HT-29 (cell line): ENCODE measurements around the gene FAM177A1. TPM values are rescaled to one million over a fixed set of nuclear protein-coding genes. Genes with fewer than 3 reads are reported as not detected.
A peak's percentile ranks its signal among the peaks of the same experiment; 100 is the strongest.
"Not testable (repeated sequence)": the region's sequence is repeated elsewhere in the genome, so short reads cannot be mapped to it uniquely, and the experiment has no call there.

Source experiments
- DNase-seq: peaks from one replicate; pipeline ENCODE4 v3.0.0-alpha.2; 2015; ENCODE audit warnings: low spot score
- total RNA-seq: library from RNA; depleted of rRNA; stranded (reverse); fragments of >200 nt; shearing (Covaris generic); gene quantifications from 2 replicates; pipeline ENCODE4 v1.2.3, GENCODE V29; 2014

Gene FAM177A1
- total RNA-seq, 1 experiment from 2014 or later, result 34.8 TPM

DNA sequence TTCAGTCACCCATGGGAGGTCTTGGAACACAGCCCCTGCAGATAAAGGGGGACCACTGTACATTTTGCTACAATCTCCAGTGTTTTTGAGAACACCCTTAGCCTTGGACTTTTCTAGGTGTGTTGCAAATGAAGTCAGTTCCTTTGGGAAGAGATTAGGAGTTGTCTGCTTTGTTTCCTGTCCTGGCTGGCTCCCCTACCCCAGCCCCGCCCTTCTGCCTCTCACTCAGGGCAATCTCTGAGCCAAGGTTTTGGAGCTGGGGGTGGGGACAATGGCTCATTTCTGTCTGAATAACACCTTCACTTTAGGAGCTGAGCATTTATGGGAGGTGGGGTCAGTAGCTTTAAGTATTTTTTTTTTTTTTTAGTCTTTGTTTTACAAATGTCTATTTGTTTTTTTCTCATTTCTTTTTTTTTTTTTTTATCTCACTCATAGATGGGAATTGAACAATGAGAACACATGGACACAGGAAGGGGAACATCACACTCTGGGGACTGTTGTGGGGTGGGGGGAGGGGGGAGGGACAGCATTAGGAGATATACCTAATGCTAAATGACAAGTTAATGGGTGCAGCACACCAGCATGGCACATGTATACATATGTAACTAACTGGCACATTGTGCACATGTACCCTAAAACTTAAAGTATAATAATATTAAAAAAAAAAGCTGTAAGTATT lies 15.2 kb downstream of the FAM177A1 start:
- not testable (repeated sequence) for DNase-seq

DNA sequence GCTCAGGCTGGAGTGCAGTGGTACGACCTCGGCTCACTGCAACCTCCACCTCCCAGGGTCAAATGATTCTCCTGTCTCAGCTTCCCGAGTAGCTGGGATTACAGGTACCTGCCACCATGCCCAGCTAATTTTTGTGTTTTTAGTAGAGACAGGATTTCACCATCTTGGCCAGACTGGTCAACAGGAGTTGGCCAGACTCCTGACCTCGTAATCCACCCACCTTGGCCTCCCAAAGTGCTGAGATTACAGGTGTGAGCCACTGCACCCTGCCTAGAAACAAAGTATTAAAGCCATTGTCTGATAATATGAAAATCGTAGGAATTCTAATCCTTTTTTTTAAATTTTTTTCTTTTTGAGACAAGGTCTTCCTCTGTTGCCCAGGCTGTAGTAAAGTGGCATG lies 19.7 kb downstream of the FAM177A1 start:
- DNase-seq, result not testable (repeated sequence)

DNA sequence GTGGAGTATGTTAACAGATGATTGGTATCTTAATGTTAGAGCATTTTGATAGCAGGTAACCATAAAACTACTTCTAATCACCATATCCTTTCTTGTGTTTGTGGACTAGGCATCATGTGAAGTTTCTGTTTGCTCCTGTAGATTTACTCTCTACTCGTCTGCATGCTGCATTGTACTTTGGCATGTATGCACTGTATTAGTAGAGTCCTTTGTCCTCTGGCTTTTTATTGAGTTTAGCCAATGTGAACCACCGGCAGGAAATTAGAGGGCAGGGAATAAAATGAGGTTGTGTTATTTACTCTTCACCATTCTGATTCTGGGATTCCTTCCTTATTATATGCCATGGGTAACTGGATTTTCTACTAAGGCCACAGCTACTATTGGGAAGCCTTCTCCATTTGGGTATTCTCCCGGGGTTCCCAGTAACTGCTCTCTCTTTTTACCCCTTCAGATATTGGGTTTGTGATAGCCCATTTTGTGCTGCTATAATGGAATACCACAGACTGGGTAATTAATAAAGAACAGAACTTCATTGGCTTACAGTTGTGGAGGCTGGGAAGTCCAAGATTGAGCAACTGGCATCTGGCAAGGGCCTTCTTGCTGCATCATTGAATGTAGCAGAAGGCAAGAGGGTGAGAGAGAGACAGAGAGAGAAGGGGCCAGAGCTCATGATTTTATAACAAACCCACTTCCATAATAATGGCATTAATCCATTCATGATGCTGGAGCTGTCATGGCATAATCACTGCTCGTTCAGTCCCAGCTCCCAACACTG lies 22.4 kb downstream of the FAM177A1 start:
- no peak for DNase-seq

DNA sequence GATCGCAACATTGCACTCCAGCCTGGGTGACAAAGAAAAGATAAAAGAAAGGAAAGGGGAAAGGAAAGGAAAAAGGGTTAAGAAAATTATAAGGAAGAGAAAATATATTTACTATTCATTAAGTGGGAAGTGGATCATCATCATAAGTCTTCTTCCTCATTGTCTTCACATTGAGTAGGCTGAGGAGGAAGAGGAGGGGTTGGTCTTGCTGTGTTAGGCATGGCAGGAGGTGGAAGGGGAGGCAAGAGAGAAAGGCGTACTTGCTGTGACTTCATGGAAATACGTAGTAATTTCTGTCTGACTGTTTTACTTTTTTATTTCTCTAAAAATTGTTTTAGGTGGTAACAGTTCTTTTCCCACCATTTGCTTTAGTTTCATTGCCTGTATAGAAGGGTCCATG lies 26.2 kb downstream of the FAM177A1 start:
- DNase-seq, result no peak

DNA sequence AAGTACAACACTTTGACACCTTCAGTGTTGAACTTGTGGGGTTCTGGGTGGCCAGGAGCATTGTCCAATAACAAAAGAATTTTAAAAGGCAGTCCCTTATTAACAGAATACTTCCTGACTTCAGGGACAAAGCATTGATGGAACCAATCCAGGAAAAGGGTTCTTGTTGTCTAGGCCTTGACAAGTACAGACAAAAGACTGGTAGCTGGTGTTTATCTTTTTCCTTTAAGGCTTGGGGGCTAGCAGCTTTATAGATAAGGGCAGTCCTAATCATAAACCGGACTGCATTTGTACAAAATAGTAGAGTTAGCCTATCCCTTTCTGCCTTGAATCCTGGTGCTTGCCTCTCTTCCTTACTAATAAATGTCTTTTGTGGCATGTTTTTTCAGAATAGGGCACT lies 27.4 kb downstream of the FAM177A1 start:
- DNase-seq, result no peak

DNA sequence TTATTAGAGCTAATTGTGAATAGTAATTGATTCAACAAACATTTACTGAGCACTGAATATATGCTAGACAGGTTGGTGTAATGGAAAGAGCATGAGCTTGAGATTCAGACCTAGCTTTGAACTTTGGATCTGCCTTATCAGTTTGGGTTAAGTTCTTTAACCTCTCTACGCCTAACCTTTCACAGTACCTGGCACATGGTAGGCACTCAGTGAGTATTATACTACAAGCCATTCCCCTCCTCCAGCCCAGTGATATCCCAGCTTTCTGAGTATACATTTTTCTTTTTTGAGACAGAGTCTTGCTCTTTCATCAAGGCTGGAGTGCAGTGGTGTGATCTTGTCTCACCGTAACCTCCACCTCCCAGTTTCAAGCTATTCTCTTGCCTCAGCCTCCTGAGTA lies 32.0 kb downstream of the FAM177A1 start:
- DNase-seq, result no peak

DNA sequence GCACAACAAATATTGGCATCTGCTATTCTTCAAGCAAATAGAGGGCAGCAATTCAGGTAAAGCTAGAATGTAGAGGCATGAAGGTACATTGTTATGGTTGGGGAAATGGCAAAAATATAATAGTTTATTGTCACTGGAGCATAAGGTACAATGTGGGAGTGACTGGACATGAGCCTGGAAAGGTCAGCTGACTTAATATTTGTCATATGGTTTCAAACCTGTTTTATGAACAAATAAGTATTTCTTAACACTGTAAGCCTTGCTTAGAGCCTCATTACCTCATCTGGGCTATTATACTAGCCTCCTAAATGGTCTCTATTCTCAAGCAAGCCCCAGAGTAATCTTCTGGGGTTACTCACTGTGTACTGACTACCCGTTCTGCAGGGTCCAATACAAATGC lies 33.7 kb downstream of the FAM177A1 start:
- DNase-seq, result no peak

DNA sequence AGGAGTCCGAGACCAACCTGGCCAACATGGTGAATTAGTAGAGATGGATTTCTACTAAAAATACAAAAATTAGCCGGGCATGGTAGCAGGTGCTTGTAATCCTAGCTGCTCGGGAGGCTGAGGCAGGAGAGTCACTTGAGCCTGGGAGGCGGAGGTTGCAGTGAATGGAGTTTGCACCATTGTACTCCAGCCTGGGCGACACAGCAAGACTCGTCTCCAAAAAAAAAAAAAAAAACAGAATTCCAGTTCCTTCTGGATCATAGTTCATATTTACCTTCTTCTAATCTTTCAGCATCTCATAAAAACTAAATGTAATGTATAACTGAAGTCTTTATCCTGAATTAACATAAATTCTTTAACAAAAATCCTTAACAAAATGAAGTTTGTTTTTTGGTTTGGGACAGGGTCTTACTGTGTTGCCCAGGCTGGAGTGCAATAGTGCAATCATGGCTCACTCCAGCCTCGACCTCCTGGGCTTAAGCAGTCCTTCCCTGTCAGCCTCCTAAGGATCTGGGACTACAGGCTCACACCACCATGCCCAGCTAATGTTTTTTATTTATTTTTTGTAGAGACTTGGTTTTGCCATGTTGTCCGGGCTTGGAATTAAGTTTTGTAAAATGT lies 37.6 kb downstream of the FAM177A1 start:
- no peak for DNase-seq

DNA sequence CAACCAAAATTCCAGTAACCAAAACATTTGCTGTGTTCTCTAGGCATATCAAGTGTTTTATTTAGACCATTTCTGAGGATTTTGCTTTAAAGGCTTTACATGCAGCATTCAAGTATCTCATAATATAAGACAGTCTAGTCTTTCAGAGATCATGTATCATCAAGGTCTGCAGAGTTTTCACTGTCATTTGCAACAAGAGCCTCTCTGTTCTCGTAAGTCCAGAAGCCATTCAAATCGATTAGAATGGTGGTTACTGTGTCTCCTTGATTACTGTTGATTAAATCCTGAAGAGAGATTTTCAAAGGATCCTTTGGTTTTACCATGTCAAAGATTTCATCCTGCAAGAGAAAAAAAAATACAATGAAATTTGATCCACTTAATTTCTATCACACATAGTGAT lies 39.4 kb downstream of the FAM177A1 start:
- DNase-seq, result no peak

DNA sequence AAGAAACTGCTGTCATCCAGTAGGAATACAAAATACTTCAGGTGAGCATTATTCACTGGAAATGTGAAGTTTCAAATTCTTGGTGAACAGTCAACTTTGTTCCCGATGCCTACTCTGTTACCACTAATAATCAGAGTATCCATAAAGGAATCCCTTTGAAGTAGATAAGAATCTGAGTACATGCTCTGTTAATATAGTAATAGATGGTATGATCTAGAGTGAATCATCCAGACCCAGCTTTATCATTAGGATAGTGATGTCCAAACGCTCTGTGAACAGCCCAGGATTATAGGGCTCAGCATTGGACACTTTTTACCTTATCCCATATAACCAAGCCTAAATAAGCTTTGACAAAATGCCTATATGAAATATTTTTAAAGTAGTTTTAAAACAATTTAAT lies 42.4 kb downstream of the FAM177A1 start:
- no peak for DNase-seq

DNA sequence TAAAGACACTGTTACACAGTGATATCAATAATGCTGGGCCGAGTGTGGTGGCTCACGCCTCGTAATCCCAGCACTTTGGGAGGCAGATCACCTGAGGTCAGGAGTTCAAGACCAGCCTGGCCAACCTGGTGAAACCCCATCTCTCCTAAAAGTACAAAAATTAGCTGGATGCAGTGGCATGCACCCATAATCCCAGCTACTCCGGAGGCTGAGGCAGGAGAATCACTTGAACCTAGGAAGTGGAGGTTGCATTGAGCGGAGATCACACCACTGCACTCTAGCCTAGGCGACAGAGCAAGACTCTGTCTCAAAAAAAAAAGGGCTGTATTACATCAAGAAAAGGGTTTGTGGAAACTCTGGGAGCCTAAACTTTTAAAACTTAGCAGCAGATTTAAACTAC lies 48.6 kb downstream of the FAM177A1 start:
- DNase-seq, result not testable (repeated sequence)

DNA sequence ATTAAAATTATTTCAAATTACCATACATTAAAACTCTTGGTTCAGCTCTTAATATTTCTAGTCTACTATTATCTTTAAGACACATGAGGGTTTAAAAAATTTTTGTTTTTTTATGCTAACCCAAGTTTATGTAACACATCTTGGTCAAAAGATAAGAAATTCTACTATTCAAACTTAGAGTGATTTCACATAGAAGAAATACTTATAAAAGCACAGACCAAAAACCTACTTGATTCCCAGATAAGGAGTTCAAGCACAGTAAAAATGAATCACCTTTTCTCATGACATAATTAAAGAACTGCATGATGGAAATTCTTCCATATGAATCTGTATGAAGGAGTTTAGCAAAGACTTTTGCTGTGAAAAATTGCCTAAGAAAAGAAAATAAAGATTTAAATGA lies 61.8 kb downstream of the FAM177A1 start:
- no peak for DNase-seq

DNA sequence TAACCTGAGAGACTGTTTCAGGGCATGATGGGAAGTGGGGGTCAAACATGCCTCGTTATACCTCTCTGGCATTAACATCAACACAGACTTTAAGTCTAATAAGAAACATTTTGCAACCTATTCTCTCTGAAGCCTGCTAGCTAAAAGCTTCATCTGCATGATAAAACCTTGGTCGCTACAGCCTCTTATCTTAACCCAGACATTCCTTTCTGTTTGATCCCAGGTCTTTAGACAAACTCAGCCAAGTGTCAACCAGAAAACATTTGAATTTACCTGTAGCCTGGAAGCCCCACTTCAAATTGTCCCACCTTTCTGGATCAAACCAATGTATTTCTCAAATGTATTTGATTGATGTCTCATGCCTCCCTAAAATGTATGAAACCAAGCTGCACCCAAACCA lies 66.6 kb downstream of the FAM177A1 start:
- no peak for DNase-seq

DNA sequence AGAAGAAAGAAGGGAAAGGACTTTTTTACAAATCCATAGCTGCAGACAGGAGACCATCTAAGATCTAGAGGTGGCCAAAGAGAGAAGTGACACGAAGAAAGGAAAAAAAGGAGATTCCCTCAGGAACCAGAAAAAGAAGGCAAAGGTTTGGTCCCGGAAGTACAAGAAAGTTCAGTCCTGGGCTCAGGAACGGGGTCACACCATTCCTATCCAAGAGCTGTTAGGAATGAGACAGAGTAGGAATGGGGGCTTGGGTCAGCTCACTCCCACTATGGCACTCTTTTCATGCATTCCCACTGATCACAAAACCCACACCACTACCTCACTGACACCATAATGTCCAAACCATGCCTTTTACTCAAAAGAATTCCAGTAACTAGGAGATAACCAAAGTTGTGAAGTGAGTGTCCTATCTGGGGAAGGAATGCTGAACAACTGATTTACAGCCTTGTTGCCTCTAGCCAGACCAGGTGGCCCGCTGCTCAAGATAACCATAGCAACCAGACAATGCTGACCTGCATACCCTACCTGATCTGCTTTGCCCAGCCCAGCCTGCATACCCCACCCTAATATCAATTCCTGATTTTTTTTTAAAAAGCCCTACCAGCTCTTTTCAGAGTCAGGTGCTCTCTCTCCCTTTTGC lies 67.4 kb downstream of the FAM177A1 start:
- DNase-seq, result no peak

DNA sequence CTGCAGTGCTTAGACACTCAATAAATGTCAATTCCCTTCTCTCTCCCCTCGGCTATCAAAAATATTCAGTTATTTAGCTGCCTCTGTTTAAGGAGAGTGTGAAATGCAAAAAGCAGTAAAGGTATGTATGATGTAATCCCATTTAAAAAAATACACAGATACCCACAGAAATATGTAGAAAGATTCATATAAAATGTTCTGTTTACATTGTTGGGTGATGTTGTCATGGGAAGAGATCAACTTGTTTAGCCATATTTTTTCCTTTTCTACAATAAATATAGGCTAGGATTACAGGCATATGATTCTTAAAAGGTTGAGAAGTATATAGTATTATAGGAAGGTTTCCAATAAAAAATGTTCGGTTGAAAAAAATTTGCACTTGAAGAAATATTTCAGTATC lies 68.0 kb downstream of the FAM177A1 start:
- no peak for DNase-seq

DNA sequence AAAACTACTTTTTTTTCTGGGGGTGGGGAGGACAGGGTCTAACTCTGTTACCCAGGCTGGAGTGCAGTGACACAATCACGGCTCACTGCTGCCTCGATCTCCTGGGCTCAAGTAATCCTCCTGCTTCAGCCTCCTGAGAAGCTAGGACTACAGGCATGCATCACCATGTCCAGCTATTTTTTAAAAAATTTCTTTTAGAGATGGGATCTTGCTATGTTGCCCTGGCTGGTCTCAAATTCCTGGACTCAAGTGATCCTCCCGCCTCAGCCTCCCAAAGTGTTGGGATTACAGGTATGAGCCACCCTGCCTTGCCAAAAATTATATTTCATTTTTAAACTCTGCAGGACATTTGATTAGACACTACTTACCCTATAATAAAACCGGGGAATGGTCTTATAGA lies 70.2 kb downstream of the FAM177A1 start:
- no peak for DNase-seq

DNA sequence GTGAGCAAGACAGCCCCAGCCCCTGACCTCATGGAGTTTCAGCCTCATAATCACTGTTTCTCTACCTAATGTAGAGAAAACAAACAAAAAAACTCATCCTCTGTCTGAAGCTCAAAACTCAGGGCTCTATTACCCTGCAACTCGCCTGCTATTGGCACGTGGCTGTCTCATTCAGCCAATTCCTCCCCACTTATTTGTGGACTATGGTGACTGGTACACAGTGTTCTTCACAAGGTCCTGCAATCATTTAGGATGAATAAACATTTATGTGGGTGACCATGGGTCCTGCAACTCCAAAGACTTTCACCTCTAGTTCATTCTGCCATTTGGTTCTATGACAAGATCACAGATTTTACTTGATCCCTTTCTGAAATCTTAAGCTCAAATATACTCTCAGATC lies 71.0 kb downstream of the FAM177A1 start:
- DNase-seq, result no peak

DNA sequence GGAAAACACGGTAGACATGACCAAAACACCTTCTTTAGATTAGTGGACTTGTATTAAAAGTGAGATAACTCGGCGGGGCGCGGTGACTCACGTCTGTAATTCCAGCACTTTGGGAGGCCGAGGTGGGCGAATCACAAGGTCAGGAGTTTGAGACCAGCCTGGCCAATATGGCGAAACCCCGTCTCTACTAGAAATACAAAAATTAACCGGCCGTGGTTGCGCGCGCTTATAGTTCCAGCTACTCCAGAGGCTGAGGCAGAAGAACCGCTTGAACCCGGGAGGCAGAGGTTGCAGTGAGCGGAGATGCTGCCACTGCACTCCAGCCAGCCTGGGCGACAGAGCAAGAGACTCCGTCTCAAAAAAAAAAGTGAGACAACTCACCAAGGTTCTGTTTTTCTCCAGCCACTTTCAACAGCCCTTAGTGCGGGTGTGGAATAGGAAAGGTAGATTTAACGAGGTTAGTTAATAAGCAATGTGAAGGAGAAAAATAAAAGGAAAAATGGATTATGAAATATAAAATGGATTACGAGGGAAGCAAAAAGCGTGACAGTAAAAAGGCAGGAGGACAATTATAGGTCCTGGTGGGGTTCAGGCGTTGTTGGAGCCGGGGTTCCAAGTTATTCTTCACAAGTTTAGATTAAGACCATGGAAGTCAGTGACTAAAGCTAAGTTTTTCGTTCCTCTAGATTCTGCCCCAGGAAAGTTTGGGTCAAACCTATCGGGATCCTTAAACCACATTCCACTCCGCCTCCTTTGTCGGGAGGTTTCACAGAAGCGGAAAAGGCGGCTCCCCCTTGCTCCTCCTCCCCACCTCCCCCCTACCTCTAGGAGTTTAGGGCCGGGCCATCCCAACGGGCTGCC lies 75.2 kb downstream of the FAM177A1 start:
- DNase-seq, result no peak

DNA sequence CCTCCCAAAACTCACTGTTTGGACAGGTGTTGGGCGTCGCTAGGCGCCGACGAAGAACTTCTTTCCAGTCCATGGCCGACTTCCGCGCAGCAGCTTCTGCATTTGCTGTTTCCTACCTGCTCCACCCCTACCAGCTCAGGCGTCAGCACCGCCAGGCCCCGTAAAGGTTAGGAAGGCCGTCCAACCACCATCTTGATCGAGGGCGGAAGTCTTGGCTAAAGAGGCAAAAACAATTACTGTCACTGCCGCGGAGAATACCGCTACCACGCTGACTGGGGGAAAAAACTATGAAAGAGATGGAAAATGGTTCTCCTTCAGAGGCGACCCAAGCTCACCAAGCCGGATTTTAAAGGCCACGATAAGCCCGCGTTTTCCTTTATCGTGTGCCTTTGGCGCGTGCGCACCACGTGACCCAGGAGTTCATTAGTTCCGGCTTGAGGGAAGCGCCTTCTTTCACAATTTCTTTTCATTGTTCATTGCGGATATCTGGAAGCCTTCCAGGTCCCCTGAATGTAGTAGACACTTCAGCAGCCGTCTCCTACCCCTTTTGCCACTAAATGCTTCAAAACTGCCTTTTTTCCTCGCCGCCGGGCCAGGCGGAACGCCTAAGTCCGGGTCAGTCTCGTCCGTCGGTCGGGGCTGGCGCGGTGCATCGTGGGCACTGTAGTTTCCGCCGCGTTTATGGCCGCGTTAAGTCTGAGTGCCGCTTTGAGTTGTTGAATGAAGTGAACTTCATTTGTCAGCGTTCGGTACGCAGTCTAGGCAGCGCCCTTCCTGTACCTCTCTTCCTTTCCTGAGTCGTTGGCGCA lies 76.0 kb downstream of the FAM177A1 start, which contains the start of the genes PPP2R3C and PRORP:
Gene PPP2R3C (minus strand): TSS at position 104 of the 809 bp plus-strand sequence. CDS start 31 bp downstream, at position 73.
Gene PRORP (plus strand): TSS at position 666 of the 809 bp plus-strand sequence. CDS start 694 bp downstream, outside the sequence.
- DNase-seq, result peak; percentile 91

DNA sequence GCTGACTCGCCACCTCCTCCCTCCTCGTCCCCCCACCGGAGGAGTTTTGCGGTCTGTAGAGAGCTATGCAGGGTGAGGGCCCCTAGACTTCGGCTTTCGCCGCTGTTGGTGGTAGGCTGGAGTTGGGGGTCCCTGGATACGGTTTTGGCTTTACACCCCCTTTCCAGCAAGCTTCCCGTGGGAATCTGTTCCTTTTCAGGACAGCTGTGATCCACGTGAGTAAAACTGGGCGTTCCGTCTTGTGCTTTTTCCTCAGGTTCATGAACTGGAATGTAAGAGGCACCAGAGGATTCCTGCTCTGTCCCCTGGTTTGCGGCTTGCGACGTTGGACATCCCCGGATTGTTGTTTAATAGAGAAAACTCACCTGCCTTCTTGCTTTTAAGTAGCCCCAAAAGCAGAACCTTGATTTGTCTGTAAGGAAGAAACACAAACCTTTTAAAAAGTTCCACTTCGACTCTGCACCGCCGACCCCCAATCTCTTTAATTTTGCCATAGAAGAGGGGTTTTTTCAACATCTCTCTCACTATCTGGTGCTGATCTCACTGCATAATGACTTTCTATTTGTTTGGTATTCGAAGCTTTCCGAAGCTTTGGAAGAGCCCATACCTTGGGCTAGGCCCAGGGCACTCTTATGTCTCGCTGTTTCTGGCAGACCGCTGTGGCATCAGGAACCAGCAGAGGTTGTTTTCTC lies 76.8 kb downstream of the FAM177A1 start:
- peak; percentile 59 for DNase-seq
